ENCODE measurements around the gene ARL2.

GRCh38 chr11:64974124-64974523 lies 39.8 kb upstream of the ARL2 start:
- TF ChIP-seq CTCF (conservative IDR thresholded peaks at IDR 0.05; ENCODE audit: low read depth, low read length) (no peak), EZH2 (IDR thresholded peaks at IDR 0.05; ENCODE audit: borderline replicate concordance, low read depth, low read length, poor library complexity, severe bottlenecking) (no peak)

Measured in A673 (cell line).